ENCODE results near the gene DPYD.
"Not testable (repeated sequence)": the region's sequence is repeated elsewhere in the genome, so short reads cannot be mapped to it uniquely, and the experiment has no call there.

The DPYD gene

DNA sequence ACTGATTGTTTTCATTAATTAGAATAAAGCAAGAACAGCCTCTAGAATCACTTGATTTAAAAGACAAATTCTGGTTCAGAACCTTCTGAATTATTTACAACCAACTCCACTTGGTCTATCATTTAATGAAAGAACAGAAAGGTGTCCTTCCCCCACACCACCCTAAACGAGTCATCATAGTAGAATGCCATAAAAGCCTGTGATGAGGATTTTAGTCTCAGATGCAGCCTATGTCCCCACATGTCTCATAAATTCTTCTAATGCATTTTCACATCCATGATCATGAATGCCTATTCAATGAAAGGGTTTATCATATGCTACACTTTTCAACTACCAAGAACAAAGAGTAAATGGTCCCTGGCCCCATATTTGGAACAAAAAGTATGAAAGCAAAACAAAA, 508.1 kb downstream of the DPYD start:
- DNase-seq, result no peak

- no peak for DNase-seq
These were observed 508.7 kb downstream of the DPYD start for GRCh38 chr1:97412166-97412565.

GRCh38 chr1:97396463-97396862, 524.4 kb downstream of the DPYD start:
- no peak for DNase-seq

- DNase-seq, result no peak
These were observed 528.1 kb downstream of the DPYD start for GRCh38 chr1:97392701-97393100.

DNA sequence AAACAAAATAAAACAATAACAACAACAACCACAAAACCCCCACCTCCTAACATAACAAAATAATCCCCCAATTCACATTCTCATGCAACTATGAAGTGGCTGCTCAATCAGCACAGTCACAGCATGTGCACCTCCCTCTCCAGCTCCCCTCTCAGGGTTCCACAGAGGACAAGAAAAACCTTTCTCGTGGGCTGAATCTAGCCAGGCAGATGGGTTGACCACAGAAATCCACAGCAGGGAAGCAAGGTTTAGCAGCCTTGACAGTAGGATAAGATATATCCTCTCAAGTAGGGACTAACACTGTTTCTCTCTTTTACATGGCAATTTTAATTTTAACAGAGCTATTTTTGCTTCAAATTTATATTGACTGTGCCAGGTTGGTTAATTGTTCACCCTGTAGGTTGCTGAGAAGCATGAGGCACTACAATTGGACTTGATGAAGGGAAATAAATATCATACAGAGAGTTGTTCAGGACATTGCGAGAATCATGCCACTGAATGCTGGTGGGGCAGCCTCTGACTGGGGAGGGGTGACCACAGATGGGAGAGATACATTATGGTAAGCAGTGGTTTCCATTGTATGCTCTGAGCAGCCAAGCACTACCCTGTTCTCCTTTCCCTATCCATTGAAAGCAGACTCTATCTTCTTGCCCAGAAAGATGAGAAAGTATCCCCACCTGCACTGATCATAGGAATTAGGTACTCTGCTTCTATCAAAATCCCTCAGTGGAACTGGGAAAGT, 535.1 kb downstream of the DPYD start:
- no peak for DNase-seq

GRCh38 chr1:97384294-97384968, 536.4 kb downstream of the DPYD start:
- DNase-seq, result no peak

DNA sequence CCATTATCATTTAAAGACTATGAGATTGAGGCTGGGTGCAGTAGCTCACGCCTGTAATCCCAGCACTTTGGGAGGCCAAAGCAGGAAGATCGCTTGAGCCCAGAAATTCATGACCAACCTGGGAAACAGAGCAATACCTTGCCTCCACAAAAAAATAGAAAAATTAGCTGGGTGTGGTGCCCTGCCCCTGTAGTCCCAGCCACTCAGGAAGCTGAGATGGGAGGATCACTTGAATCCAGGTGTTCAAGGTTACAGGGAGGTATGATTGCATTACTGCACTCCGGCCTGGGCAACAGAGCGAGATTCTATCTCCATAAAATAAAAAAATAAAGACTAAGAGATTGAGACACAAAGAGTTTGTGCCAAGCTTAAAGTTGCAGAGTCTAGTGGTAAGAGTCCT, 537.0 kb downstream of the DPYD start:
- no peak for DNase-seq

DNA sequence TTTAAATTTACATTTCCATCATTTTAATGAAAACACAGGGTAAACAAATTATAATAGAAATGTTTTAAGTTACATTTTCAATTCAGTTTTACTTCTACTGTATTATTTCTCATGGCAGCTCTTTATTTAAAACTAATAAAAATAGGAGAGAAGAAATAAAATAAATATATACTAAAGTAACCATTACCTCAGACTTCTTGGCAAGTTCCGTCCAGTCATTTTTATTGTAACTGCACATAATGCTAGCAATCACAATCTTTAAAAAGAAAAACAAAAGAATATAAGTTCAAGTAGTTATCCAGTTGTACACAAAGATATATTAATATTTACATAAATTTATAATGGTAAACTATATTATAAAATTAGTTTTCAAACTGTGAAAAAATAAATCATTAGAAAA, 538.6 kb downstream of the DPYD start:
- no peak for DNase-seq

DNA sequence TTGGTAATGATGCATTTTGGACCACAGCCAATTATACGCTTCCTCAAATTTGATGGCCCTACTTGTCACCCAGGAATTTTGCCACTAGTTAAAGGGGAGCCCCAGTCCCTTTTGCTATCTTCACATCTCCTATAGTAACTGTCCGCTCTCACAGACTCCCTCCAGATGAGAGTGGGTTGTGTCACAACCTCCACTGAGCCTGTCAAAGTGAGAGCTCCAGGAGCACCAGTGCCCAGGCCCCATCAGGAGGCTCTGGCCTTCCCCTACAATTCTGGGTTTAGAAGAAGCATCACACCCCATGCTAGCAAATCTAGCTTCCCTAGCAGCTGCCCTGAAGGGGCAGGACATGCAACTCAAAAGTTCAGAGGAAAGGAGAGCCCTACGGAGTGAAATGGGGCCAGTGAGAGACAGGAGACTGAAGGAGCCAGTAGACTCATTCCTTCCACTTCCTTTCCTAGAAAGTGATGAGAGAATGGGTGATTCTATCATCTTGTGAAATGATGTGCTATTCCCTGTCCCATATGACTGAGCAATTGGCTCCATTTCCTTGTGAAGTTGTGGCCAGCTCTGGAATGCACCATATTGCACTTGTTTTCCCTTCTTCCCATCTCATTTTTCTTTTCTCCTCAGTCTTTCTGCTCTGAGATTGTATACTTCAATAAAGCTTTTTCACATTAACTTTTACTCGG, 541.3 kb downstream of the DPYD start:
- no peak for DNase-seq

GRCh38 chr1:97378596-97378995, 542.2 kb downstream of the DPYD start:
- DNase-seq, result no peak

DNA sequence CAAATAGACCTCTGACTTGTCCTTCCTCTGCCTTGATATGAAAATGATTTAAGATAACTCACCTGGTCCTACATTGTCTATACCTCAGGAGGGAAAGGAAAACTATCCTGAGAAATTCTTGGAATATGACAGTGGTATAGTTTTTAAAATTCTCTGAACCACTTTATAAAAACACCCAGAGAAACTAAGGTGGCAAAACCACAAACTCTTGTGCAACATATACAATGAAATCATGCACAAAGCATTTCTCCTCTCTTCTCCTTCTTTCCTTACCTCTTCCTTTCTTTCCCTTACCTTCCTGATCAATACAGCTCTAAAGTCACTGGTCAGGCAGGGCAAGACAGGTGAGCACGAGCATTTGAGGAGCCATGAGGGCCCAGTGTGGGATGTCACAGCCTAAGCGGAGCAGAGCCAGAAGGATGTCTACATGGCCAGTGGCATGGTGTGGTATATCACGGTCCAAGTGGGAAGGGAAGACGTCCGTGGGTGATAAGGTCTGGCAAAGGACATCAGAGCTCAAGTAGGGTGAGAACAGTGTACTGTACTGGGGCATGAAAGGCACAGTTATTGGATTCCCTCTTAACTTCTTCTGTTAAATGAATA, 543.3 kb downstream of the DPYD start:
- no peak for DNase-seq

- no peak for DNase-seq
These were observed 547.8 kb downstream of the DPYD start for GRCh38 chr1:97373000-97373399.

DNA sequence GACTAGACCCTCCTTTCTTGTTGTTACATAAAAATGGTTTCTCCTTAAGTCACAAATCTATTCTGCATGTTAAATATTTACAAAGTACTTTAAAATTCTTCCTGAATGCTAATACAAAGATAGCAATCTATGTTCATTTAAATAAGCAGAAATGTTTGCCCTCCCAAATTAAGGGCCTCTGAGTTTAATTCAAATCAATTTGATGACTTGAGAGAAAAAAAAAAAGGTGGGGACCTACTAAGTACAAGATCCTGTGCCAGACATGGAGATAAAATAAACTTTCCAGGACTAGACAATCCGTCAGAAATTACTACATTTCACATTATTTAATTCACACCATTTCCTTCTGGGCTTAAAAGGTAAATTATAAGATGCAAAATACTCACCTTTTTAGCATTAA, 548.3 kb downstream of the DPYD start:
- no peak for DNase-seq

GRCh38 chr1:97368296-97368695, 552.5 kb downstream of the DPYD start:
- DNase-seq, result no peak

DNA sequence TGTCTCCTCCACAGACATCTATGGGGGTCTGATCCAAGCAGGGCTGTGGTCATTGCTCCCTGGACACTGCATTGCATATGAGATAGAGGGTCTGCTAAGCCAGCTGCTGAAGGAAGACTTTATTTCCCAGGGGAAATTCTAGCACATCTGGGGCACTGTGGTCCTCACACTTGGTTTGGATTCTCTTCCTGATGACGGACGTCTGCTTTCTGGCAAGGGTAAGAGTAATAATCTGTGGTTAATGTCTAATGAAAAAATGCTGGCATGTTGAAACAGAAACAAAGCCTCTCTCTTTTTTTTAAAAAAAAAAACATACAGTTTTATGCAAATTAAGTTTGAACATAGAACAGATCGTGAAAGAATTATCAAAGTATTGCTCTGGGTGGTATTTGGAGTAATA, 553.9 kb downstream of the DPYD start:
- DNase-seq, result no peak

DNA sequence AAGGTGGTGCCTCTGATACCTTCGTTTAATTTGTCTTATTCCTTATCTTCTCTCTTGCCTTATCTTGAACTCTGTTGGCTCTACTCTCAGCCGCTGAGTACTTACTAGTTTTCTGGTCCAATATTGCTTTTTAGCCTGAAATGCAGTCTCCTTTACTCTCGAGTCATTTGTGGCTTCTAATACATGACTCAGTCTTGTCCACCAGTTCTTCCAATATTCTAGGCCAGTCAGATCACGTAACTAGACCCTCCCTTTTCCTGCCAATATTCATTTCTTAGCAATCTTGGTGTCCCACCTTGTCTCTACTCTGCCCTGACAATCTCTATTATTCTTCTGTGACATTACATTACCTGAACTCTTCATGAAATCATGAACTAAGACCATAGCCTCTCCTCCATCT, 555.8 kb downstream of the DPYD start:
- no peak for DNase-seq

GRCh38 chr1:97364086-97364485, 556.7 kb downstream of the DPYD start:
- no peak for DNase-seq

GRCh38 chr1:97356309-97356708, 564.5 kb downstream of the DPYD start:
- no peak for DNase-seq

- DNase-seq, result no peak
These were observed 567.9 kb downstream of the DPYD start for GRCh38 chr1:97352936-97353382.

DNA sequence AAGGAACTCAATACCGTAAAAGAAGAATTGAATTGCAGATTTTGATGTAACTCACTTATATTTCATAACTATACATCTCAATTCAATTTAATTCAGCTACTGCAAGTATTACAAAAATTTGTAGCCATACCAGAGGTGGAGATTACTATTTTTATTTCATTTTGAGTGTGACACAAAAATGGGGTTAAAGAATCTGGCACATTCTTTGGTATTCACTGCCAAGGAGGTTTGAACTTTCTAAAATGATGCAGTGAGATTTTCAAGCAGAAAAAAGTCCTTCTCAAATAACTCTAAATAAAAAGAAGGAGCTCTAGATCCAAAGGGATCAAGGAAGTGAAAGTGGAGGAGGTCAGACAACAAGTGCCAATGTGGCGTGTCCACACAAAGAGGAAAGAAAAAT, 569.0 kb downstream of the DPYD start:
- no peak for DNase-seq

DNA sequence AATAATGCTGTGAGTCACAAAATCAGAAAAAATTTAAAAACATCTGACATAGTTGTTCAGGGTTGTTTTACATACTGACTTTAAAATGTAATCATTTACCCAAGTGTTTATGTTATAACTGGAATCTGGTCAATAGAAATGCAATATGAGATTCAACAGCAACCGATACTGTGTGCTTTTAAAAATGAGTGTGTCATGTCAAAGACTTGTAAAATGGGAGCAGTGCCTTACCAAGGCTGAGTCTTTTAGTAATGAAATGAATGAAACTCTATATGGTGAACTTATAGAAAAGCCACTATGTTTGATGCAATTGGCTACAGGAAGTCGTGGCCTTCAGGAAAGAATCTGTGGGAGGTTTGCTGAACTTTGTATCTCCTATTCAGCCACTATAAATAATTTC, 570.2 kb downstream of the DPYD start:
- no peak for DNase-seq

- DNase-seq, result no peak
These were observed 570.6 kb downstream of the DPYD start for GRCh38 chr1:97350241-97350640.

DNA sequence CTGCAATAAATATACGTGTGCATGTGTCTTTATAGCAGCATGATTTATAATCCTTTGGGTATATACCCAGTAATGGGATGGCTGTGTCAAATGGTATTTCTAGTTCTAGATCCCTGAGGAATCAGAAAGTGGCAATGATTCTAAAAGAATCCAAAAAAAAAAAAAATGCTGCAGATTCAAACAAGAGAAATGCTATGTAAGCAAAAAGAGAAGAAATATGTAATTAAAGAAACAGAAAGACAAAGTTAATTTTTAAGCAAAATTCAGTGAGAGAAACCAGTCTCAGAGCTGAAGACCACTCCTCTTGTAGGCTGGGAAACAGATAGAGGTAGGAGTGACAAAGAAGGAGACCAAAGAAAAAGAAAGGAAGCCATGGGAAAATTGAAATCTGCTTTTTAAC, 571.0 kb downstream of the DPYD start:
- not testable (repeated sequence) for DNase-seq
